Erythroblast (primary cell): ENCODE data around the gene ABR.

Experiments
- GATA1 ChIP-seq: IDR thresholded peaks from 2 replicates; pipeline ENCODE4 v1.6.1; 2011; ENCODE audit warnings: low read depth, mild to moderate bottlenecking, control low read depth, low read length, moderate library complexity
- POLR2A ChIP-seq: IDR thresholded peaks from 2 replicates; pipeline ENCODE4 v1.6.1; 2011; ENCODE audit warnings: mild to moderate bottlenecking, low read length

- TF ChIP-seq POLR2A (no peak), GATA1 (no peak)
These were observed 48.4 kb upstream of the ABR start for GRCh38 chr17:1227917-1228780.
